Stimulated activated CD4-positive, alpha-beta T cell treated with anti-CD3 and anti-CD28 coated beads, Interleukin-2, amount 100 ng/mL, for 48 hours (primary cell): ENCODE data around the gene TPRG1L.
"Not testable (repeated sequence)": the region's sequence is repeated elsewhere in the genome, so short reads cannot be mapped to it uniquely, and the experiment has no call there.

Source experiments
- DNase-seq, 2 donors: peaks; one replicate each; pipeline ENCODE4 v3.0.0-alpha.2; 2020

The TPRG1L gene

GRCh38 chr1:3624200-3625136 lies at the start of gene TPRG1L:
TPRG1L (plus strand) TSS chr1:3625015; CDS start chr1:3625073, 58 bp downstream.
- DNase-seq: peak; percentile 97 to 99

- DNase-seq: not testable (repeated sequence)
Measured at GRCh38 chr1:3575515-3575914, 49.3 kb upstream of the TPRG1L start.

GRCh38 chr1:3575993-3576392 lies 48.8 kb upstream of the TPRG1L start:
- no peak for DNase-seq

- DNase-seq: no peak
Measured at GRCh38 chr1:3577300-3577699, 47.5 kb upstream of the TPRG1L start.

GRCh38 chr1:3577711-3578432 lies 46.9 kb upstream of the TPRG1L start:
- DNase-seq: no peak

GRCh38 chr1:3578433-3578805 lies 46.4 kb upstream of the TPRG1L start:
- no peak for DNase-seq

GRCh38 chr1:3578906-3579305 lies 45.9 kb upstream of the TPRG1L start:
- DNase-seq: no peak

- DNase-seq: no peak
Measured at GRCh38 chr1:3579626-3580025, 45.2 kb upstream of the TPRG1L start.

GRCh38 chr1:3580231-3580630 lies 44.6 kb upstream of the TPRG1L start:
- no peak for DNase-seq

- DNase-seq: no peak
Measured at GRCh38 chr1:3581296-3582036, 43.3 kb upstream of the TPRG1L start.

- not testable (repeated sequence) for DNase-seq
Measured at GRCh38 chr1:3583751-3584150, 41.1 kb upstream of the TPRG1L start.

GRCh38 chr1:3584915-3585314 lies 39.9 kb upstream of the TPRG1L start:
- no peak for DNase-seq

- DNase-seq: not testable (repeated sequence)
Measured at GRCh38 chr1:3585353-3585868, 39.4 kb upstream of the TPRG1L start.

GRCh38 chr1:3585940-3586568 lies 38.8 kb upstream of the TPRG1L start:
- DNase-seq: no peak

GRCh38 chr1:3586986-3587759 lies 37.6 kb upstream of the TPRG1L start:
- no peak for DNase-seq

- no peak for DNase-seq
Measured at GRCh38 chr1:3588395-3588794, 36.4 kb upstream of the TPRG1L start.

GRCh38 chr1:3590139-3590763 lies 34.6 kb upstream of the TPRG1L start:
- no peak for DNase-seq

- DNase-seq: no peak
Measured at GRCh38 chr1:3590951-3591865, 33.6 kb upstream of the TPRG1L start.

GRCh38 chr1:3593334-3593733 lies 31.5 kb upstream of the TPRG1L start:
- no peak for DNase-seq

- DNase-seq: no peak
Measured at GRCh38 chr1:3593745-3594144, 31.1 kb upstream of the TPRG1L start.
